Measurements from ENCODE around the gene CDH10.

Gene CDH10

GRCh38 chr5:24475101-24475500, 169.7 kb downstream of the CDH10 start:
- DNase-seq, result no peak

- DNase-seq, result no peak
Measured at GRCh38 chr5:24474685-24475084, 170.1 kb downstream of the CDH10 start.

- no peak for DNase-seq
Measured at GRCh38 chr5:24472518-24472917, 172.3 kb downstream of the CDH10 start.

GRCh38 chr5:24444414-24444813, 200.4 kb downstream of the CDH10 start:
- no peak for DNase-seq

GRCh38 chr5:24439465-24439864, 205.3 kb downstream of the CDH10 start:
- DNase-seq, result no peak

All from activated naive CD4-positive, alpha-beta T cell treated with Interleukin-2 at 50 U/mL for 16 hours (primary cell).